Hepatocyte (in vitro differentiated cells): ENCODE results near the gene ARRB1.

ENCODE experiments used
- EZH2 ChIP-seq: fragments of 200-600 bp; sonication (generic); IDR thresholded peaks from 2 replicates; pipeline ENCODE4 v1.6.1; 2016; ENCODE audit warnings: antibody characterized with exemption, mild to moderate bottlenecking, borderline replicate concordance
- TF ChIP-seq, protein P1 (sequence below): fragments of 200-600 bp; sonication (generic); IDR thresholded peaks from 2 replicates; pipeline ENCODE4 v1.5.1; 2016; ENCODE audit warnings: antibody characterized with exemption, mild to moderate bottlenecking; ENCODE audit not compliant: poor library complexity

DNA sequence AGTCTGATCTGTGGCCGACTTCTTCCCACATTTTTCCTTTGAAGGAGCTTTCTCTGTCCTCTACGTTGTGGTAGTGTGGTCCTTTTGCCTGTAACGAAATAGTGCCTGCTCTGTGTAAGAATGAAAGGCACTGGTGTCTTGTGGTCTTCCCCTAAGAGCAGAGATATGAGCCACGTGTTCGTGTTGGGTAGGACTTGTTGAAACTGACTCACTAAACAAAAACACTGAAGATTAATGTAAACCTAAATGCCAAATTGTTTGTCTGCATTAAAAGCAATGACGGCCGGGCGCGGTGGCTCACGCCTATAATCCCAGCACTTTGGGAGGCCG, 37.8 kb upstream of the ARRB1 start:
- TF ChIP-seq EZH2 = no peak
- TF ChIP-seq, protein P1, sequence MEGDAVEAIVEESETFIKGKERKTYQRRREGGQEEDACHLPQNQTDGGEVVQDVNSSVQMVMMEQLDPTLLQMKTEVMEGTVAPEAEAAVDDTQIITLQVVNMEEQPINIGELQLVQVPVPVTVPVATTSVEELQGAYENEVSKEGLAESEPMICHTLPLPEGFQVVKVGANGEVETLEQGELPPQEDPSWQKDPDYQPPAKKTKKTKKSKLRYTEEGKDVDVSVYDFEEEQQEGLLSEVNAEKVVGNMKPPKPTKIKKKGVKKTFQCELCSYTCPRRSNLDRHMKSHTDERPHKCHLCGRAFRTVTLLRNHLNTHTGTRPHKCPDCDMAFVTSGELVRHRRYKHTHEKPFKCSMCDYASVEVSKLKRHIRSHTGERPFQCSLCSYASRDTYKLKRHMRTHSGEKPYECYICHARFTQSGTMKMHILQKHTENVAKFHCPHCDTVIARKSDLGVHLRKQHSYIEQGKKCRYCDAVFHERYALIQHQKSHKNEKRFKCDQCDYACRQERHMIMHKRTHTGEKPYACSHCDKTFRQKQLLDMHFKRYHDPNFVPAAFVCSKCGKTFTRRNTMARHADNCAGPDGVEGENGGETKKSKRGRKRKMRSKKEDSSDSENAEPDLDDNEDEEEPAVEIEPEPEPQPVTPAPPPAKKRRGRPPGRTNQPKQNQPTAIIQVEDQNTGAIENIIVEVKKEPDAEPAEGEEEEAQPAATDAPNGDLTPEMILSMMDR = no peak
